Body of pancreas (tissue), 4 donors: Measurements from ENCODE around the gene DCAF16.

Experiments
- CTCF ChIP-seq, 7 experiments: fragments of 450-650 bp in 4 of 7; fragments of 200-600 bp in 3 of 7; sonication (generic) in 3 of 7; IDR thresholded peaks; one replicate each; pipeline ENCODE4 v1.5.1; 2016 to 2019; ENCODE audit warnings: antibody characterized with exemption in 7 of 7
- POLR2A ChIP-seq, 3 donors: fragments of 450-650 bp; IDR thresholded peaks; one replicate each; pipeline ENCODE4 v1.6.1; 2016; ENCODE audit warnings: antibody characterized with exemption in 3 of 3, mild to moderate bottlenecking in 2 of 3

- TF ChIP-seq POLR2A (IDR thresholded peaks at IDR 0.05): peak; percentile 88 to 98 (median 98)
- peak in 1 of 7 experiments; percentile 3 for TF ChIP-seq CTCF (IDR thresholded peaks at IDR 0.05)
Measured at GRCh38 chr4:17810260-17811077, at the start of gene DCAF16, which contains the start of gene NCAPG.
